Liver (tissue), 10 donors: ENCODE results near the gene BIRC7. TPM values are rescaled to one million over a fixed set of nuclear protein-coding genes. Genes with fewer than 3 reads are reported as not detected.

Source experiments
- DNase-seq: peaks from one replicate; pipeline ENCODE4 v3.0.0-alpha.2; 2017; ENCODE audit warnings: low spot score
- H3K27ac ChIP-seq, 2 donors: one replicate each; pipeline ENCODE4 v1.7.0; 2013; ENCODE audit warnings: inconsistent platforms in 2 of 2, low read length in 2 of 2, control low read depth in 1 of 2, low read depth in 1 of 2, mild to moderate bottlenecking in 1 of 2
- H3K27me3 ChIP-seq, 4 donors: one replicate each; pipeline versions ENCODE4 v1.6.1 to v1.7.0; 2013; ENCODE audit warnings: low read length in 3 of 4, inconsistent platforms in 1 of 4, mild to moderate bottlenecking in 1 of 4, moderate library complexity in 1 of 4; ENCODE audit not compliant: control insufficient read depth in 4 of 4, insufficient read depth in 4 of 4
- H3K36me3 ChIP-seq, 4 donors: one replicate each; pipeline versions ENCODE4 v1.6.1 to v1.7.0; 2013; ENCODE audit warnings: low read length in 3 of 4, mild to moderate bottlenecking in 3 of 4, low read depth in 1 of 4, moderate library complexity in 1 of 4; ENCODE audit not compliant: control insufficient read depth in 4 of 4, insufficient read depth in 3 of 4
- H3K4me1 ChIP-seq, 4 donors: one replicate each; pipeline versions ENCODE4 v1.6.1 to v1.7.0; 2013; ENCODE audit warnings: low read length in 3 of 4, mild to moderate bottlenecking in 3 of 4, moderate library complexity in 1 of 4; ENCODE audit not compliant: control insufficient read depth in 4 of 4, insufficient read depth in 4 of 4
- H3K4me3 ChIP-seq, 3 donors: one replicate each; pipeline versions ENCODE4 v1.6.1 to v1.7.0; 2013; ENCODE audit warnings: low read length in 3 of 3, control low read depth in 1 of 3, low read depth in 1 of 3, mild to moderate bottlenecking in 1 of 3
- H3K9ac ChIP-seq, 2 donors: one replicate each; pipeline ENCODE4 v1.7.0; 2013; ENCODE audit warnings: low read length in 2 of 2, mild to moderate bottlenecking in 2 of 2, moderate library complexity in 2 of 2, control low read depth in 1 of 2, low read depth in 1 of 2
- H3K9me3 ChIP-seq, 4 donors: one replicate each; pipeline versions ENCODE4 v1.6.1 to v1.7.0; 2013; ENCODE audit warnings: low read length in 3 of 4; ENCODE audit not compliant: control insufficient read depth in 4 of 4
- YY1 ChIP-seq: IDR thresholded peaks from 2 replicates; pipeline ENCODE4 v1.6.1; 2016; ENCODE audit warnings: antibody characterized with exemption, mild to moderate bottlenecking
- WGBS: extraction: QIAGEN DNeasy Blood & Tissue Kit; methylation state at CpG from one replicate; pipeline ENCODE4 v1.1.7; 2013; 5-methylcytosine and 5-hydroxymethylcytosine counted together
- polyA plus RNA-seq, 2 donors: library from polyadenylated mRNA; stranded (reverse) in 1 of 2; unstranded in 1 of 2; fragments of 200-250 nt in 1 of 2; fragments of >200 nt in 1 of 2; fragmentation: Nextera tagmentation in 1 of 2; extraction: Ambion mirVana in 1 of 2; gene quantifications; one replicate each; pipeline versions ENCODE4 v1.2.1 to v1.2.3, GENCODE V29; 2013 to 2015
- small RNA-seq: library from RNA; depleted of rRNA; stranded (forward); fragments of <200 nt; gene quantifications from one replicate; pipeline ENCODE3, GENCODE V24; 2014
- total RNA-seq, 2 donors: library from RNA; depleted of rRNA; stranded (reverse); fragments of >200 nt; gene quantifications; one replicate each; pipeline ENCODE4 v1.2.3, GENCODE V29; 2014
- TF ChIP-seq, protein P1 (sequence below): IDR thresholded peaks from 2 replicates; pipeline ENCODE4 v1.6.1; 2016; ENCODE audit warnings: antibody characterized with exemption
- TF ChIP-seq, protein P2 (sequence below): fragments of 150-350 bp; IDR thresholded peaks from 2 replicates; pipeline ENCODE4 v1.5.1; 2017; ENCODE audit warnings: improper control_type of control experiment, low read depth, low read length; ENCODE audit not compliant: missing input control
- donor health status: healthy.
- donor health status: healthy.
- donor health status: healthy.
- donor health status: healthy.
- donor health status: healthy.

BIRC7 gene
- total and polyA plus RNA-seq, 4 donors, result 0.23 TPM; not detected in 3

- TF ChIP-seq, protein P1, sequence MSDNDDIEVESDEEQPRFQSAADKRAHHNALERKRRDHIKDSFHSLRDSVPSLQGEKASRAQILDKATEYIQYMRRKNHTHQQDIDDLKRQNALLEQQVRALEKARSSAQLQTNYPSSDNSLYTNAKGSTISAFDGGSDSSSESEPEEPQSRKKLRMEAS, result no peak
- TF ChIP-seq YY1, result no peak
- TF ChIP-seq, protein P2, sequence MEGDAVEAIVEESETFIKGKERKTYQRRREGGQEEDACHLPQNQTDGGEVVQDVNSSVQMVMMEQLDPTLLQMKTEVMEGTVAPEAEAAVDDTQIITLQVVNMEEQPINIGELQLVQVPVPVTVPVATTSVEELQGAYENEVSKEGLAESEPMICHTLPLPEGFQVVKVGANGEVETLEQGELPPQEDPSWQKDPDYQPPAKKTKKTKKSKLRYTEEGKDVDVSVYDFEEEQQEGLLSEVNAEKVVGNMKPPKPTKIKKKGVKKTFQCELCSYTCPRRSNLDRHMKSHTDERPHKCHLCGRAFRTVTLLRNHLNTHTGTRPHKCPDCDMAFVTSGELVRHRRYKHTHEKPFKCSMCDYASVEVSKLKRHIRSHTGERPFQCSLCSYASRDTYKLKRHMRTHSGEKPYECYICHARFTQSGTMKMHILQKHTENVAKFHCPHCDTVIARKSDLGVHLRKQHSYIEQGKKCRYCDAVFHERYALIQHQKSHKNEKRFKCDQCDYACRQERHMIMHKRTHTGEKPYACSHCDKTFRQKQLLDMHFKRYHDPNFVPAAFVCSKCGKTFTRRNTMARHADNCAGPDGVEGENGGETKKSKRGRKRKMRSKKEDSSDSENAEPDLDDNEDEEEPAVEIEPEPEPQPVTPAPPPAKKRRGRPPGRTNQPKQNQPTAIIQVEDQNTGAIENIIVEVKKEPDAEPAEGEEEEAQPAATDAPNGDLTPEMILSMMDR, result no peak
- no peaks in the 10 kb centered on the region for H3K9me3 ChIP-seq
- H3K4me3 ChIP-seq, result no peak overlapping the region
- WGBS, result 91% methylated on average over 25 of the region's 25 CpGs
- DNase-seq, result no peak
- no peak overlapping the region for H3K27ac ChIP-seq
- H3K36me3 ChIP-seq, result peaks cover 5 to 23% (median 6%) of the 10 kb centered on the region in 4 donors
- H3K27me3 ChIP-seq, result no peaks in the 10 kb centered on the region
- peaks cover 4 to 5% (median 5%) of the 10 kb centered on the region in 4 donors for H3K4me1 ChIP-seq
- H3K9ac ChIP-seq, result no peak overlapping the region
Observed at GRCh38 chr20:63289311-63290135, 53.8 kb downstream of the BIRC7 start.

Small RNA genes within 50 kb of the gene (small RNA-seq; reads per million reads assigned to genes)
- gene MIR3196, result not detected
- 0.91 reads per million, percentile 76 among the genes with 10 or more reads in this experiment for gene MIR4326

Other genes with a start within 250 kb of the BIRC7 start
- gene BHLHE23, start 228.9 kb upstream of the BIRC7 start, total RNA-seq, result not detected
- gene BHLHE23, start 228.9 kb upstream of the BIRC7 start, polyA plus RNA-seq, result not detected
- 10 to 100 TPM; 13.7 to 19.5 TPM for gene YTHDF1, start 19.8 kb upstream of the BIRC7 start, total RNA-seq
- gene YTHDF1, start 19.8 kb upstream of the BIRC7 start, polyA plus RNA-seq, result 10 to 100 TPM in 1 of 2 donors, 1 to 10 TPM in 1; 6.8 to 16.2 TPM
- gene NKAIN4, start 18.6 kb downstream of the BIRC7 start, total RNA-seq, result under 1 TPM in 1 of 2 donors, not detected in 1; 0.05 TPM
- gene NKAIN4, start 18.6 kb downstream of the BIRC7 start, polyA plus RNA-seq, result not detected
- 10 to 100 TPM; 18.3 to 29.7 TPM for gene ARFGAP1, start 36.9 kb downstream of the BIRC7 start, total RNA-seq
- gene ARFGAP1, start 36.9 kb downstream of the BIRC7 start, polyA plus RNA-seq, result 10 to 100 TPM; 11.2 to 25.4 TPM
- not detected for gene COL20A1, start 57.3 kb downstream of the BIRC7 start, total RNA-seq
- gene COL20A1, start 57.3 kb downstream of the BIRC7 start, polyA plus RNA-seq, result not detected
- gene CHRNA4, start 125.4 kb downstream of the BIRC7 start, total RNA-seq, result 10 to 100 TPM in 1 of 2 donors, not detected in 1; 23.3 TPM
- gene CHRNA4, start 125.4 kb downstream of the BIRC7 start, polyA plus RNA-seq, result 1 to 10 TPM; 3.2 to 6.4 TPM
- not detected for gene KCNQ2, start 236.8 kb downstream of the BIRC7 start, total RNA-seq
- gene KCNQ2, start 236.8 kb downstream of the BIRC7 start, polyA plus RNA-seq, result not detected